Activated T-cell treated with anti-CD3 and anti-CD28 coated beads, Interleukin-2, amount 50 U/mL, for 4 hours (primary cell): ENCODE results near the gene EPHA8. TPM values are rescaled to one million over a fixed set of nuclear protein-coding genes. Genes with fewer than 3 reads are reported as not detected.

Experiments
- ATAC-seq, 2 donors: fragments of 200-7000 bp; cut with Tn5 transposase; one replicate each; pipeline ENCODE4 v1.10.0; 2021
- DNase-seq: peaks from one replicate; pipeline ENCODE4 v3.0.0-alpha.2; 2020
- H3K27me3 Mint-ChIP-seq: one replicate; pipeline ENCODE4 v1.8.0; 2021; ENCODE audit warnings: low read depth, mixed read lengths
- H3K36me3 Mint-ChIP-seq: one replicate; pipeline ENCODE4 v1.8.0; 2022; ENCODE audit warnings: mixed read lengths; ENCODE audit not compliant: insufficient read depth
- H3K4me1 Mint-ChIP-seq: one replicate; pipeline ENCODE4 v1.8.0; 2021; ENCODE audit warnings: low read depth, mixed read lengths
- H3K4me3 Mint-ChIP-seq: one replicate; pipeline ENCODE4 v1.8.0; 2021; ENCODE audit warnings: mild to moderate bottlenecking, moderate library complexity, mixed read lengths
- H3K9me3 Mint-ChIP-seq: one replicate; pipeline ENCODE4 v1.8.0; 2021; ENCODE audit warnings: mixed read lengths
- total RNA-seq, 3 donors: library from RNA; stranded (reverse); gene quantifications; one replicate each; pipeline ENCODE4 v1.2.1, GENCODE V29; 2021

The EPHA8 gene
- total RNA-seq, 3 donors from 2014 or later = not detected

- no peaks in the 10 kb centered on the region for H3K4me1 Mint-ChIP-seq
- ATAC-seq (no peak), DNase-seq (no peak)
- no peaks in the 10 kb centered on the region for H3K36me3 Mint-ChIP-seq
- H3K4me3 Mint-ChIP-seq = no peak overlapping the region
- peaks cover 28% of the 10 kb centered on the region for H3K27me3 Mint-ChIP-seq
- H3K9me3 Mint-ChIP-seq = no peaks in the 10 kb centered on the region
Measured at GRCh38 chr1:22600817-22601605, 37.7 kb downstream of the EPHA8 start.

GRCh38 chr1:22601610-22602009 lies 38.3 kb downstream of the EPHA8 start:
- ATAC-seq = no peak
- no peaks in the 10 kb centered on the region for H3K36me3 Mint-ChIP-seq
- H3K4me3 Mint-ChIP-seq = no peak overlapping the region
- no peak for DNase-seq
- peaks cover 30% of the 10 kb centered on the region for H3K27me3 Mint-ChIP-seq
- H3K4me1 Mint-ChIP-seq = no peaks in the 10 kb centered on the region
- no peaks in the 10 kb centered on the region for H3K9me3 Mint-ChIP-seq

- DNase-seq (no peak), ATAC-seq (no peak)
- Mint-ChIP-seq H3K4me3 (no peak overlapping the region), H3K27me3 (peaks cover 33% of the 10 kb centered on the region), H3K36me3 (no peaks in the 10 kb centered on the region), H3K4me1 (no peaks in the 10 kb centered on the region), H3K9me3 (no peaks in the 10 kb centered on the region)
Measured at GRCh38 chr1:22602060-22602740, 38.9 kb downstream of the EPHA8 start.

DNA sequence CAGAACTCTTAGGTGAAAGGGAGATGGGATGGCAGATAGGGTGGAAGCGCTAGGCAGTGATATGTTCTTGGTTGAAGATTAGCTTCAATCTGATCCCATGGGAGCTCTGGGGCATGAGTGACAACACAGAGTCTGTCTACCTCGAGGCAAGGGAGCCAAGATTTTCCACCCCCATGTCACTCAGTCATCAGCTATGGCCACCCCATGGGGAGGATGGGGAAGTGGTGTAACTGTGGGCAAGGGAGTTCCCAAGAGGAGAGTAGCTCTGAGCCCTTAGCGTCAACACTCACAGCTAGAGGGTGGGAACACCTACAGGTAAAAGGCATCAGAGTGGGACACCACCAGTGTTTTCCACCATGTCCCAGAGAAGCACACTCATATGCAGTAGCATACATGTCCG lies 42.9 kb downstream of the EPHA8 start:
- Mint-ChIP-seq H3K4me1 (no peaks in the 10 kb centered on the region), H3K9me3 (no peaks in the 10 kb centered on the region), H3K36me3 (no peaks in the 10 kb centered on the region), H3K27me3 (peaks cover 59% of the 10 kb centered on the region), H3K4me3 (no peak overlapping the region)
- ATAC-seq (no peak), DNase-seq (no peak)

- DNase-seq = no peak
- H3K4me3 Mint-ChIP-seq = no peak overlapping the region
- H3K4me1 Mint-ChIP-seq = no peaks in the 10 kb centered on the region
- no peak for ATAC-seq
- H3K9me3 Mint-ChIP-seq = no peaks in the 10 kb centered on the region
- peaks cover 61% of the 10 kb centered on the region for H3K27me3 Mint-ChIP-seq
- no peaks in the 10 kb centered on the region for H3K36me3 Mint-ChIP-seq
Measured at GRCh38 chr1:22607154-22607553, 43.9 kb downstream of the EPHA8 start.

GRCh38 chr1:22608361-22608760 lies 45.1 kb downstream of the EPHA8 start:
- no peaks in the 10 kb centered on the region for H3K4me1 Mint-ChIP-seq
- peaks cover 63% of the 10 kb centered on the region for H3K27me3 Mint-ChIP-seq
- ATAC-seq = no peak
- H3K9me3 Mint-ChIP-seq = no peaks in the 10 kb centered on the region
- DNase-seq = no peak
- no peaks in the 10 kb centered on the region for H3K36me3 Mint-ChIP-seq
- no peak overlapping the region for H3K4me3 Mint-ChIP-seq

GRCh38 chr1:22609291-22609690 lies 46.0 kb downstream of the EPHA8 start:
- H3K27me3 Mint-ChIP-seq = peaks cover 58% of the 10 kb centered on the region

DNA sequence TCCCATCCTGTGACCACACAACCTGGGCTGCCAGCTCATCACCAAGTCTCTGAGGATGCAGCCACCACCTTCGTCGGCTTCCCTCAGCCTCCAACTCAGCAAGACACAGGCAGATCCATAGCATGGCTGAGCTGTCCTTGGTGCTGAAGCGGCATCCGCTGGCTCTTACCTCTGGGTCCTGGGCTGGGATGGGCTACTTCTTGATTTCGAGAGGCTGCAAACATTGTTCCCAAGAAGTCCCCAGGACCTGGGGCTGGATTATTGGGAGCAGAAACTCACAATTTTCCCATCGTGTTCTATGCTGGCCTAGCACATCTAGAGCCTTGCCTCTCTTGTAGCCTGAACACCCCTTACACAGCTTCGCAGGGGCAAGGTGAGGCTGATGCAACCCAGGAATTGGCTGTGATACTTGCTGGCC lies 48.2 kb downstream of the EPHA8 start:
- H3K9me3 Mint-ChIP-seq = no peaks in the 10 kb centered on the region
- peaks cover 53% of the 10 kb centered on the region for H3K27me3 Mint-ChIP-seq
- no peaks in the 10 kb centered on the region for H3K36me3 Mint-ChIP-seq

More at GRCh38 chr1:22609291-22609690, 46.0 kb downstream of the EPHA8 start:
- Mint-ChIP-seq H3K4me1 (no peaks in the 10 kb centered on the region), H3K4me3 (no peak overlapping the region), H3K36me3 (no peaks in the 10 kb centered on the region), H3K9me3 (no peaks in the 10 kb centered on the region)
- DNase-seq (no peak), ATAC-seq (no peak)

DNA sequence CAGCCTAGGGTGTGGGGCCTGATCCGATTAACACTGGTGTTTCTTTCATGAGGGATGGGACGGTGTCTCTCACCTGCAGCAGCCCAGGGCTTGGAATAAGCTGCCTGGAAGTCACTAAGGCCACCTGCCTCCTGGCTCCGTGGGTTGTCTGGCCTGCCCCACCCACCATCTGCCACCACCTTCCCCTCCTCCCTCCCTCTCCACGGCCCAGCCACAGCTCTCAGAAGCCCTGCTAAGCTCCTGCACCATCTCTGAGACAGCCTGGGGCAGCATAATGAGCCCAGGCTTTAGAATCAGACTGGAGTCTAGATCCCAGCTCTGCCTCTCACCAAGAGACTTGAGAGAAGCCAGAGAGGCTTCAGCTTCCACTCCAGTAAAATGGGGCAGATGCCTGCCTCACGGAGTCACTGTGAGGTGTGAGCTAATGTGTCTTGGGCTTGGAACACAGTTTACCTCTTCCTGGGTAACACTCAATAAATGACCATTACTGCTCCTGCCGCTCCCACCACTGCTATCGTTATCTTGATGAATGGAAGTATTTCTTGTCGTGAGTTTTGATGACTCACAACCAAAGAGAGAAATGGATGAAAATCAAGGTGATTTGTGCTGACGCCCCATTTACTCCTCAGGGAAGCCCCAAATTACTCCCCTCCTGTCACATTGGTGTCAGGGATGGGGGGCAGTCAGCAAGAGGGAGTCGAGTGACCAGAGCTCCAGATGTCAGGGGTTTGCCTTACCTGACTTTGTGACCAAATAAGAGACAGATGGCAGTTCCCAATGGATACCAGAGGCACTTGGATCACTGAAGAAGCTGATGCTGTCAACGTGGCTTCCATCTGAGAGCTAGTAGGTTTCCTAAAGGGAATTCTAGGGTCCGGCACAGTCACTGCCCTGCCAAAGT lies 49.6 kb downstream of the EPHA8 start:
- peaks cover 54% of the 10 kb centered on the region for H3K27me3 Mint-ChIP-seq
- ATAC-seq = no peak

More for the DNA sequence above, 48.2 kb downstream of the EPHA8 start:
- DNase-seq (no peak), ATAC-seq (peak in 1 of 2 donors; percentile 46)
- Mint-ChIP-seq H3K4me3 (no peak overlapping the region), H3K4me1 (no peaks in the 10 kb centered on the region)

GRCh38 chr1:22613572-22613918 lies 50.3 kb downstream of the EPHA8 start:
- Mint-ChIP-seq H3K36me3 (no peaks in the 10 kb centered on the region), H3K9me3 (no peaks in the 10 kb centered on the region), H3K27me3 (peaks cover 48% of the 10 kb centered on the region), H3K4me1 (no peaks in the 10 kb centered on the region), H3K4me3 (no peak overlapping the region)
- ATAC-seq = no peak
- no peak for DNase-seq

More for the DNA sequence above, 49.6 kb downstream of the EPHA8 start:
- no peaks in the 10 kb centered on the region for H3K9me3 Mint-ChIP-seq
- no peak overlapping the region for H3K4me3 Mint-ChIP-seq
- no peaks in the 10 kb centered on the region for H3K36me3 Mint-ChIP-seq
- H3K4me1 Mint-ChIP-seq = no peaks in the 10 kb centered on the region
- DNase-seq = no peak

GRCh38 chr1:22613951-22614350 lies 50.7 kb downstream of the EPHA8 start:
- no peak for DNase-seq
- H3K27me3 Mint-ChIP-seq = peaks cover 46% of the 10 kb centered on the region
- ATAC-seq = no peak
- no peak overlapping the region for H3K4me3 Mint-ChIP-seq
- no peaks in the 10 kb centered on the region for H3K36me3 Mint-ChIP-seq
- no peaks in the 10 kb centered on the region for H3K9me3 Mint-ChIP-seq
- no peaks in the 10 kb centered on the region for H3K4me1 Mint-ChIP-seq

GRCh38 chr1:22615886-22616285 lies 52.6 kb downstream of the EPHA8 start:
- H3K36me3 Mint-ChIP-seq = no peaks in the 10 kb centered on the region
- H3K4me1 Mint-ChIP-seq = no peaks in the 10 kb centered on the region
- ATAC-seq (no peak), DNase-seq (no peak)
- H3K27me3 Mint-ChIP-seq = peaks cover 42% of the 10 kb centered on the region
- no peak overlapping the region for H3K4me3 Mint-ChIP-seq
- H3K9me3 Mint-ChIP-seq = no peaks in the 10 kb centered on the region

DNA sequence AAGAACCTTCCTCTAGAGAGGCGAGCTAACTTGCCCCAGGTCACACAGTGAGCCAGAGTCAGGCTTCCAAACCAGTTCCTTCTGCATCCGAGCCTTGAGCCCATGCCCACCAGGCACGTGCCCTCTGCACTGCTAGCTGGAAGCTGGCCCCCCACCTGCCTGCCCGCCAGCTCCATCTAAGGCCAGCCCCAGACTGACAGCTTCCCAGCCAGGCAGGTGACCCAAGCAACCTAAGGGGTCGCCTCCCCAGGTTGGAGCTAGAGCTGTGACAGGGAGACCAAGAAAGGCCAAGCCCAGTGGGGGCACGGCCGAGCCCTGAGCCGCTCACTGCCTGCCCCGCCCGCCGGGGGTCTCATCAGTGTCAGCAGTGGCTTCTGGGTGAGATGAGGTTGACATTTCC lies 53.3 kb downstream of the EPHA8 start:
- Mint-ChIP-seq H3K4me3 (no peak overlapping the region), H3K4me1 (no peaks in the 10 kb centered on the region), H3K27me3 (peaks cover 38% of the 10 kb centered on the region), H3K9me3 (no peaks in the 10 kb centered on the region), H3K36me3 (no peaks in the 10 kb centered on the region)
- DNase-seq (no peak), ATAC-seq (no peak)

DNA sequence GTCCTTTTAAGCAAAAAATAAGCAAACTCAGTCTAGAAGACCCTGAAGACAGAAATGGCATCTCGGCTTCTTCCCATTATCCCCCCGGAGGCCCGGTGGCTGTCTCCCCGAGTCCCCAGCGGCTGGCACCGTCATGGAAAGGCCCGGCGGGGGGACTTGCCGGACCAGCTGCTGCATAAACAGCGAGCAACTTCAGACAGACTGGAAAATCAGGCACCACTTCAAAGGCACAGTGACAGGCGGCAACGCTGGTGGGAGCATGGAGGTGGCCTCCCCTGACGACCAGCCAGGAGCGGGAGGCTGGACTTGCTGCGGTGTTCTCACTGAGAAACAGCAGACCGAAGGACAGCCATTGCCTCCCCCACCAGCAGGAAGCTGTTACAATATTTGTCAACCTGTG lies 54.8 kb downstream of the EPHA8 start:
- Mint-ChIP-seq H3K4me3 (no peak overlapping the region), H3K36me3 (no peaks in the 10 kb centered on the region), H3K27me3 (peaks cover 41% of the 10 kb centered on the region), H3K4me1 (no peaks in the 10 kb centered on the region), H3K9me3 (no peaks in the 10 kb centered on the region)
- ATAC-seq (no peak), DNase-seq (no peak)
